Fibroblast of the aortic adventitia (primary cell): ENCODE data around the gene NRP1. TPM values are rescaled to one million over a fixed set of nuclear protein-coding genes. Genes with fewer than 3 reads are reported as not detected.
"Not testable (repeated sequence)": the region's sequence is repeated elsewhere in the genome, so short reads cannot be mapped to it uniquely, and the experiment has no call there.

Experiments used
- DNase-seq: peaks from one replicate; pipeline ENCODE4 v3.0.0-alpha.2; 2010; ENCODE audit warnings: low read depth
- H3K4me3 ChIP-seq: 2 replicates; pipeline ENCODE4 v1.5.1; 2011; ENCODE audit warnings: low read depth, mild to moderate bottlenecking, control low read depth, low read length, moderate library complexity
- CTCF ChIP-seq: IDR thresholded peaks from 2 replicates; pipeline ENCODE4 v1.5.1; 2011; ENCODE audit warnings: mild to moderate bottlenecking, low read length, control low read depth, inconsistent platforms; ENCODE audit not compliant: insufficient read depth
- total RNA-seq: library from RNA; depleted of rRNA; stranded (reverse); fragments of >200 nt; gene quantifications from 2 replicates; pipeline ENCODE4 v1.2.3, GENCODE V29; 2012; ENCODE audit warnings: low replicate concordance

NRP1 gene
- total RNA-seq, 1 donor: 455 TPM

GRCh38 chr10:33228426-33228825 lies 106.0 kb downstream of the NRP1 start:
- TF ChIP-seq CTCF: no peak
- peak; percentile 24 for DNase-seq
- no peak overlapping the region for H3K4me3 ChIP-seq

- DNase-seq: peak; percentile 80
- TF ChIP-seq CTCF: no peak
- no peak overlapping the region for H3K4me3 ChIP-seq
Measured at GRCh38 chr10:33227489-33227888, 107.0 kb downstream of the NRP1 start.

GRCh38 chr10:33224251-33224965 lies 110.1 kb downstream of the NRP1 start:
- no peak for TF ChIP-seq CTCF
- no peak overlapping the region for H3K4me3 ChIP-seq
- peak; percentile 56 for DNase-seq

GRCh38 chr10:33223326-33224000 lies 111.0 kb downstream of the NRP1 start:
- H3K4me3 ChIP-seq: no peak overlapping the region
- DNase-seq: peak; percentile 72
- no peak for TF ChIP-seq CTCF

GRCh38 chr10:33222304-33222703 lies 112.2 kb downstream of the NRP1 start:
- H3K4me3 ChIP-seq, DNase-seq: not testable (repeated sequence)

GRCh38 chr10:33217854-33218253 lies 116.6 kb downstream of the NRP1 start:
- TF ChIP-seq CTCF: no peak
- no peak overlapping the region for H3K4me3 ChIP-seq
- DNase-seq: no peak

GRCh38 chr10:33216661-33217427 lies 117.6 kb downstream of the NRP1 start:
- no peak for TF ChIP-seq CTCF

More at GRCh38 chr10:33216661-33217427, 117.6 kb downstream of the NRP1 start:
- no peak overlapping the region for H3K4me3 ChIP-seq
- DNase-seq: no peak
